PFSK-1 (cell line): ENCODE results near the gene AFM.

Source experiments
- FOXP2 ChIP-seq: optimal IDR thresholded peaks from 2 replicates; pipeline ENCODE3; 2011; ENCODE audit warnings: borderline replicate concordance, control low read depth, inconsistent platforms; ENCODE audit not compliant: insufficient read depth; ENCODE audit errors: extremely low read length, extremely low read depth
- POLR2AphosphoS5 ChIP-seq: IDR thresholded peaks from 2 replicates; pipeline ENCODE4 v1.6.1; 2012; ENCODE audit warnings: low read depth, mild to moderate bottlenecking, control low read depth, low read length, moderate library complexity
- REST ChIP-seq, 2 experiments: IDR thresholded peaks; 2 replicates each; pipeline versions ENCODE4 v1.6.1 to v1.8.0; 2011 to 2012; ENCODE audit warnings: low read depth in 2 of 2, low read length in 2 of 2, control low read depth in 1 of 2, inconsistent platforms in 1 of 2, mild to moderate bottlenecking in 1 of 2, moderate library complexity in 1 of 2; ENCODE audit not compliant: insufficient read depth in 1 of 2
- SIN3A ChIP-seq: IDR thresholded peaks from 2 replicates; pipeline ENCODE4 v1.6.1; 2012; ENCODE audit warnings: mild to moderate bottlenecking, low read length, moderate library complexity, borderline replicate concordance; ENCODE audit not compliant: insufficient read depth
- TAF1 ChIP-seq: IDR thresholded peaks from 2 replicates; pipeline ENCODE4 v1.6.1; 2012; ENCODE audit warnings: low read length, control low read depth, borderline replicate concordance; ENCODE audit not compliant: insufficient read depth

The AFM gene

GRCh38 chr4:73470728-73471127 lies 10.8 kb upstream of the AFM start:
- no peak for TF ChIP-seq REST (IDR thresholded peaks at IDR 0.05; ENCODE audit: insufficient read depth in 1 of 2, low read depth in 2 of 2, low read length in 2 of 2)

- TF ChIP-seq FOXP2 (no peak), SIN3A (no peak), REST (IDR thresholded peaks at IDR 0.05; ENCODE audit: insufficient read depth in 1 of 2, low read depth in 2 of 2, low read length in 2 of 2) (no peak)
Measured at GRCh38 chr4:73477176-73477575, 4.4 kb upstream of the AFM start.

GRCh38 chr4:73479323-73479722 lies 2.2 kb upstream of the AFM start:
- TF ChIP-seq POLR2AphosphoS5 (no peak), SIN3A (no peak), TAF1 (no peak), FOXP2 (no peak), REST (IDR thresholded peaks at IDR 0.05; ENCODE audit: insufficient read depth in 1 of 2, low read depth in 2 of 2, low read length in 2 of 2) (no peak)

GRCh38 chr4:73485085-73485484 lies 3.5 kb downstream of the AFM start:
- no peak for TF ChIP-seq SIN3A

GRCh38 chr4:73485596-73485995 lies 4.1 kb downstream of the AFM start:
- TF ChIP-seq TAF1 (no peak), FOXP2 (no peak), SIN3A (no peak), REST (IDR thresholded peaks at IDR 0.05; ENCODE audit: insufficient read depth in 1 of 2, low read depth in 2 of 2, low read length in 2 of 2) (no peak), POLR2AphosphoS5 (no peak)

- TF ChIP-seq SIN3A (no peak), REST (IDR thresholded peaks at IDR 0.05; ENCODE audit: insufficient read depth in 1 of 2, low read depth in 2 of 2, low read length in 2 of 2) (no peak), POLR2AphosphoS5 (no peak), FOXP2 (no peak), TAF1 (no peak)
Measured at GRCh38 chr4:73486497-73486896, 5.0 kb downstream of the AFM start.
